ENCODE measurements around the gene SPEF2. TPM values are rescaled to one million over a fixed set of nuclear protein-coding genes. Genes with fewer than 3 reads are reported as not detected.

SPEF2 gene
- total RNA-seq, 1 experiment from 2014 or later: 0.87 TPM

- DNase-seq (ENCODE audit: low read depth, low spot score): no peak
- no TSS peak for BruUV-seq (replicated peaks)
- H3K9me3 ChIP-seq (ENCODE audit: control insufficient read depth, insufficient read depth, low read depth, low read length): no peaks in the 10 kb centered on the region
- TF ChIP-seq CTCF (IDR thresholded peaks at IDR 0.05) (no peak), TCF7L2 (IDR thresholded peaks at IDR 0.05; ENCODE audit: low read depth, low read length) (no peak), POLR2AphosphoS5 (IDR thresholded peaks at IDR 0.05; ENCODE audit: low read depth, low read length) (no peak), REST (IDR thresholded peaks at IDR 0.05; ENCODE audit: insufficient read depth in 1 of 2, low read depth in 2 of 2, low read length in 1 of 2) (no peak), SIN3A (IDR thresholded peaks at IDR 0.05; ENCODE audit: borderline replicate concordance, insufficient read depth, low read depth, low read length) (no peak)
- ChIA-PET POLR2A (no interaction called here), CTCF (no interaction called here)
- H3K27ac ChIP-seq (ENCODE audit: low read length): no peak overlapping the region
- no peaks in the 10 kb centered on the region for H3K27me3 ChIP-seq (ENCODE audit: control insufficient read depth, insufficient read depth, low read length)
- intact Hi-C loops (cut with micrococcal nuclease; ENCODE audit: unreplicated experiment) (no loop called here), in situ Hi-C loops (cut with HindIII; ENCODE audit: low pct_unique_long_range_greater_than_20kb, low sequenced_read_pairs) (no loop called here)
- no peak for ATAC-seq
- H3K4me3 ChIP-seq (ENCODE audit: low read depth in 2 of 2, low read length in 2 of 2): no peak overlapping the region
- H3K4me1 ChIP-seq (ENCODE audit: control insufficient read depth, insufficient read depth, low read length): no peaks in the 10 kb centered on the region
- no peaks in the 10 kb centered on the region for H3K36me3 ChIP-seq (ENCODE audit: control insufficient read depth, insufficient read depth, low read length)
These were observed 127.5 kb downstream of the SPEF2 start for GRCh38 chr5:35745193-35745592.

GRCh38 chr5:35745660-35746059 lies 128.0 kb downstream of the SPEF2 start:
- intact Hi-C loops (cut with micrococcal nuclease; ENCODE audit: unreplicated experiment) (no loop called here), in situ Hi-C loops (cut with HindIII; ENCODE audit: low pct_unique_long_range_greater_than_20kb, low sequenced_read_pairs) (no loop called here)

More at GRCh38 chr5:35745660-35746059, 128.0 kb downstream of the SPEF2 start:
- Histone ChIP-seq H3K36me3 (ENCODE audit: control insufficient read depth, insufficient read depth, low read length) (no peaks in the 10 kb centered on the region), H3K27me3 (ENCODE audit: control insufficient read depth, insufficient read depth, low read length) (no peaks in the 10 kb centered on the region), H3K9me3 (ENCODE audit: control insufficient read depth, insufficient read depth, low read depth, low read length) (no peaks in the 10 kb centered on the region), H3K4me1 (ENCODE audit: control insufficient read depth, insufficient read depth, low read length) (no peaks in the 10 kb centered on the region), H3K4me3 (ENCODE audit: low read depth in 2 of 2, low read length in 2 of 2) (no peak overlapping the region), H3K27ac (ENCODE audit: low read length) (no peak overlapping the region)
- ChIA-PET POLR2A (no interaction called here), CTCF (no interaction called here)
- no peak for ATAC-seq
- no peak for DNase-seq (ENCODE audit: low read depth, low spot score)
- TF ChIP-seq REST (IDR thresholded peaks at IDR 0.05; ENCODE audit: insufficient read depth in 1 of 2, low read depth in 2 of 2, low read length in 1 of 2): no peak
- no peak for TF ChIP-seq POLR2AphosphoS5 (IDR thresholded peaks at IDR 0.05; ENCODE audit: low read depth, low read length)
- no peak for TF ChIP-seq CTCF (IDR thresholded peaks at IDR 0.05)
- no peak for TF ChIP-seq TCF7L2 (IDR thresholded peaks at IDR 0.05; ENCODE audit: low read depth, low read length)
- no peak for TF ChIP-seq SIN3A (IDR thresholded peaks at IDR 0.05; ENCODE audit: borderline replicate concordance, insufficient read depth, low read depth, low read length)
- BruUV-seq (replicated peaks): no TSS peak
